Endodermal cell (in vitro differentiated cells): ENCODE measurements around the gene SLC37A4. TPM values are rescaled to one million over a fixed set of nuclear protein-coding genes. Genes with fewer than 3 reads are reported as not detected.
"Not testable (repeated sequence)": the region's sequence is repeated elsewhere in the genome, so short reads cannot be mapped to it uniquely, and the experiment has no call there.

ENCODE experiments used
- DNase-seq: peaks from one replicate; pipeline ENCODE4 v3.0.0-alpha.2; 2017
- H3K27ac ChIP-seq: 2 replicates; pipeline ENCODE4 v1.5.1; 2013; ENCODE audit warnings: mild to moderate bottlenecking, low read depth, low read length, moderate library complexity
- H3K27me3 ChIP-seq: 2 replicates; pipeline ENCODE4 v1.6.1; 2013; ENCODE audit warnings: mild to moderate bottlenecking, low read length, moderate library complexity; ENCODE audit not compliant: insufficient read depth, control insufficient read depth, poor library complexity, severe bottlenecking
- H3K36me3 ChIP-seq: 2 replicates; pipeline ENCODE4 v1.7.0; 2013; ENCODE audit warnings: mild to moderate bottlenecking, low read length, moderate library complexity; ENCODE audit not compliant: control insufficient read depth, insufficient read depth
- H3K4me1 ChIP-seq: one replicate; pipeline ENCODE4 v1.7.0; 2013; ENCODE audit warnings: low read length; ENCODE audit not compliant: control insufficient read depth, insufficient read depth
- H3K4me3 ChIP-seq: 2 replicates; pipeline ENCODE4 v1.5.1; 2013; ENCODE audit warnings: mild to moderate bottlenecking, low read length, moderate library complexity
- H3K9ac ChIP-seq: 2 replicates; pipeline ENCODE4 v1.6.1; 2013; ENCODE audit warnings: mild to moderate bottlenecking, low read length, moderate library complexity; ENCODE audit not compliant: poor library complexity, severe bottlenecking; ENCODE audit errors: extremely low read depth
- H3K9me3 ChIP-seq: 2 replicates; pipeline ENCODE4 v1.6.1; 2013; ENCODE audit warnings: mild to moderate bottlenecking, low read length, moderate library complexity; ENCODE audit not compliant: control insufficient read depth
- H3K27ac Mint-ChIP-seq: 2 replicates; pipeline ENCODE4 v1.8.0; 2020; ENCODE audit warnings: mixed read lengths
- H3K27me3 Mint-ChIP-seq: 2 replicates; pipeline ENCODE4 v1.8.0; 2021; ENCODE audit warnings: mild to moderate bottlenecking, mixed read lengths; ENCODE audit not compliant: insufficient read depth
- H3K36me3 Mint-ChIP-seq: 2 replicates; pipeline ENCODE4 v1.8.0; 2020; ENCODE audit warnings: low read depth, mixed read lengths
- H3K4me1 Mint-ChIP-seq: 2 replicates; pipeline ENCODE4 v1.8.0; 2020; ENCODE audit warnings: mixed read lengths
- H3K4me3 Mint-ChIP-seq: 2 replicates; pipeline ENCODE4 v1.8.0; 2020; ENCODE audit warnings: mild to moderate bottlenecking, moderate library complexity, mixed read lengths
- H3K9me3 Mint-ChIP-seq: 2 replicates; pipeline ENCODE4 v1.8.0; 2020; ENCODE audit warnings: mild to moderate bottlenecking, mixed read lengths
- WGBS, 2 experiments: methylation state at CpG; one replicate each; pipeline versions ENCODE4 v1.1.5 to v1.1.7; 2013; ENCODE audit warnings: missing lambda C conversion rate in 2 of 2, mixed read lengths in 1 of 2; ENCODE audit not compliant: insufficient coverage in 1 of 2, insufficient read length in 1 of 2; 5-methylcytosine and 5-hydroxymethylcytosine counted together
- total RNA-seq, 2 donors: library from RNA; stranded (reverse); fragmentation: NEBNext Ultra II Directional in 1 of 2; extraction: Animal tissue kit (Norgen Biotek cat#: 25700) in 1 of 2; gene quantifications; 2 replicates in 1 of 2; 3 replicates in 1 of 2; pipeline ENCODE4 v1.2.1, GENCODE V29; 2021
- TF ChIP-seq, protein P1 (sequence below): fragments of 200-600 bp; sonication (generic); conservative IDR thresholded peaks from 2 replicates; pipeline ENCODE4 v1.5.0; 2021; ENCODE audit warnings: antibody characterized with exemption, mild to moderate bottlenecking

The SLC37A4 gene
- total RNA-seq, 2 donors from 2014 or later: 63.6 to 75.3 TPM

DNA sequence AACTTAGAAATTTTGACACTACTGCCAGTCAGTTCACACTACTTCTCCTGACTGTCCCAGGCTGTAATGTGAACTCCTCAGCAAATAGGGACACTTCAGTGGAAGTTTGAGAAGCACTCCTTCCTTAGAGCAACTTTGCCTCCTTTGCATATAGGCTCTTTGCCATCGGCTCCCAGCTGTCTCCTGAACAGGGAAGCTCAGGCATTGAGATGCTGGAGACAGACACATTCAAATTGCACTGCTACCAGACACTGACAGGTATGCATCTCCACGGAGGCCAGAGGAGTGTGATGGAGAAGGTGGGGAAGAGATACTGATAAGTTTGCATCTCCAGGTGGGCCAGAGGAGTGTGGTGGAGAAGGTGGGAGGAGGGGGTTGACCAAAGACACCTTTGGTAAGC, 10.7 kb downstream of the SLC37A4 start:
- H3K4me3 Mint-ChIP-seq: peak overlapping the region; percentile 100
- H3K27me3 ChIP-seq: no peaks in the 10 kb centered on the region
- peaks cover 16% of the 10 kb centered on the region for H3K4me1 ChIP-seq
- DNase-seq: no peak
- peaks cover 65% of the 10 kb centered on the region for H3K36me3 Mint-ChIP-seq
- peak overlapping the region; percentile 79 for H3K27ac Mint-ChIP-seq
- H3K9me3 ChIP-seq: no peaks in the 10 kb centered on the region
- H3K27ac ChIP-seq: no peak overlapping the region
- H3K4me1 Mint-ChIP-seq: peaks cover 29% of the 10 kb centered on the region
- peaks cover 55% of the 10 kb centered on the region for H3K36me3 ChIP-seq
- peak overlapping the region; percentile 99 for H3K4me3 ChIP-seq
- no peaks in the 10 kb centered on the region for H3K9me3 Mint-ChIP-seq
- H3K9ac ChIP-seq: no peak overlapping the region
- TF ChIP-seq, protein P1, sequence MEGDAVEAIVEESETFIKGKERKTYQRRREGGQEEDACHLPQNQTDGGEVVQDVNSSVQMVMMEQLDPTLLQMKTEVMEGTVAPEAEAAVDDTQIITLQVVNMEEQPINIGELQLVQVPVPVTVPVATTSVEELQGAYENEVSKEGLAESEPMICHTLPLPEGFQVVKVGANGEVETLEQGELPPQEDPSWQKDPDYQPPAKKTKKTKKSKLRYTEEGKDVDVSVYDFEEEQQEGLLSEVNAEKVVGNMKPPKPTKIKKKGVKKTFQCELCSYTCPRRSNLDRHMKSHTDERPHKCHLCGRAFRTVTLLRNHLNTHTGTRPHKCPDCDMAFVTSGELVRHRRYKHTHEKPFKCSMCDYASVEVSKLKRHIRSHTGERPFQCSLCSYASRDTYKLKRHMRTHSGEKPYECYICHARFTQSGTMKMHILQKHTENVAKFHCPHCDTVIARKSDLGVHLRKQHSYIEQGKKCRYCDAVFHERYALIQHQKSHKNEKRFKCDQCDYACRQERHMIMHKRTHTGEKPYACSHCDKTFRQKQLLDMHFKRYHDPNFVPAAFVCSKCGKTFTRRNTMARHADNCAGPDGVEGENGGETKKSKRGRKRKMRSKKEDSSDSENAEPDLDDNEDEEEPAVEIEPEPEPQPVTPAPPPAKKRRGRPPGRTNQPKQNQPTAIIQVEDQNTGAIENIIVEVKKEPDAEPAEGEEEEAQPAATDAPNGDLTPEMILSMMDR: no peak
- WGBS, 2 experiments: 25 to 71% methylated on average over 1 to 2 of the region's 2 CpGs
- no peaks in the 10 kb centered on the region for H3K27me3 Mint-ChIP-seq

DNA sequence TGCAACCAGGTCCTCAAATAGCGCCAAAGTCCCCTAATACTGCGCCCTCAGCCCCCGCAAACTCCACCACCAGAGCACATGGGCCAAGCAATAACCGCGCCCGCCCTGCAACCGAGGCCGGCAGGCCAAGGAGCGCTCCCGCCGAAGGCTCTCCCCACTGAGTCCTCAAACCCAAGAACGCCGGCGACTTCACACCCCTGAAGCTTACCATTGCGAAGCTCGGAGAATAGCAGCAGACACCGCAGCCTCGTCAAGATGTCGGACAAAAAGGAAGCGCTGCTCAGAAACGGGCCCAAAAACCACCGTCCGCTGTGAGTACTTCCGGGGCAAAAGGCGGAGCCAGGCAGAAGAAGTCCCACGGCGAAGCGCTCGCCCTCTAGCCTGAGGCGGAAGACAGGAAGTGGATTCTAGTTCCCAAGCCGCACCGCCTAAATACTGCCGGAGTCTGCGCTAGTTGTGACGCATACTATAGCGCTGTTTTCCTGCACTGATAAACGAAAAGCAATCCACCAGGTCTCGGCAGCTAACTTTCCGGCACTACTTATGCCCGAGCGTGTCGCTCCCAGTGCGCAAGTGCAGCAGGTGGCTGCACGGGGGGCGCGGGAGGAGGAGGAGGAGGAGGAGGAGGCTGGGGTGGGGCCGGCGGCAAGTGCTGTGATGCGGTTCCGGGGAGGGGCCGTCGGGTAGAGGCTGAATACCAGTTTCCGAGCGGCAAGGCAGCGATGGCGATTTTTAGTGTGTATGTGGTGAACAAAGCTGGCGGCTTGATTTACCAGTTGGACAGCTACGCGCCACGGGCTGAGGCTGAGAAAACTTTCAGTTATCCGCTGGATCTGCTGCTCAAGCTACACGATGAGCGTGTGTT, 12.4 kb downstream of the SLC37A4 start, which contains the start of the genes RPS25 and TRAPPC4:
Gene RPS25 (minus strand): TSS at position 270 of the 865 bp plus-strand sequence. CDS start 59 bp downstream, at position 211.
Gene TRAPPC4 (plus strand): TSS at position 693 of the 865 bp plus-strand sequence. CDS start 30 bp downstream, at position 723.
- Mint-ChIP-seq H3K27ac (peak within 1 kb of the TSS; percentile 97), H3K4me1 (peaks cover 12% of the 10 kb centered on the region), H3K27me3 (no peaks in the 10 kb centered on the region), H3K36me3 (peaks cover 67% of the 10 kb centered on the region), H3K9me3 (no peaks in the 10 kb centered on the region), H3K4me3 (peak within 1 kb of the TSS; percentile 100)
- peak; percentile 97 for DNase-seq
- Histone ChIP-seq H3K27me3 (no peaks in the 10 kb centered on the region), H3K36me3 (peaks cover 57% of the 10 kb centered on the region), H3K9me3 (no peaks in the 10 kb centered on the region), H3K4me1 (peaks cover 6% of the 10 kb centered on the region), H3K27ac (peak within 1 kb of the TSS; percentile 88), H3K4me3 (peak within 1 kb of the TSS; percentile 99), H3K9ac (peak within 1 kb of the TSS; percentile 94)
- WGBS, 2 experiments: 0% methylated on average over 37 to 61 of the region's 63 CpGs
- TF ChIP-seq, protein P1: no peak

DNA sequence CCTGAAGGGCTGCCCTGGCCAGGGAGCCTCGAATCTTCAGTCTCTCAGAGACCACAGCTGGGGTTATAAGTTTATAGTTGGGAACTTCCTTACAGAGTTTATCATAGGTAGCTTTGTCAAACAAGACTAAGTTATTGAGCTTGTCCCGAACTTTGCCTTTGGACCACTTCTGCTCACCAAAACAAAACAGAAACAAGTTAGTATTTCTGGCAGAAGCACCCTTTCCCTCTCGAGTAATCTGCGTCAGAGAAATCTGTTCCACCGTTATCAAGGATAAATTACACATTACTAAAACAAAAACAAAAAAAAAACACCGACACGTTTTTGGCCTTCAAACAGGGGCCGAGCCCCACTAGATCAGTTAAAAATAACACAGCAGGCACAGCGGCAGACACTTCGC, 13.3 kb downstream of the SLC37A4 start:
- not testable (repeated sequence) for H3K4me1 ChIP-seq, DNase-seq, H3K27me3 Mint-ChIP-seq, H3K9me3 ChIP-seq, H3K9me3 Mint-ChIP-seq, H3K27me3 ChIP-seq, H3K4me1 Mint-ChIP-seq
- Mint-ChIP-seq H3K4me3 (peak overlapping the region; percentile 100), H3K36me3 (peaks cover 71% of the 10 kb centered on the region), H3K27ac (peak overlapping the region; percentile 97)
- Histone ChIP-seq H3K27ac (peak overlapping the region; percentile 60), H3K36me3 (peaks cover 62% of the 10 kb centered on the region), H3K4me3 (peak overlapping the region; percentile 99), H3K9ac (peak overlapping the region; percentile 94)
- WGBS, 2 experiments: 4 to 11% methylated on average over 5 to 10 of the region's 10 CpGs
